Caki2 (cell line): ENCODE data around the gene ZNF486. TPM values are rescaled to one million over a fixed set of nuclear protein-coding genes. Genes with fewer than 3 reads are reported as not detected.
"Not testable (repeated sequence)": the region's sequence is repeated elsewhere in the genome, so short reads cannot be mapped to it uniquely, and the experiment has no call there.

ENCODE experiments used
- DNase-seq: peaks from one replicate; pipeline ENCODE4 v3.0.0-alpha.2; 2015; ENCODE audit warnings: low read depth
- in situ Hi-C: cut with HindIII; loops from 2 replicates; pipeline ENCODE4 v1.10.0; 2016; ENCODE audit warnings: low sequenced_read_pairs, low pct_unique_long_range_greater_than_20kb, mixed read lengths
- total RNA-seq: library from RNA; depleted of rRNA; stranded (reverse); fragments of >200 nt; shearing (Covaris generic); gene quantifications from 2 replicates; pipeline ENCODE4 v1.2.3, GENCODE V29; 2014; ENCODE audit warnings: low replicate concordance; rRNA removed

ZNF486 gene
- total RNA-seq, 1 experiment from 2014 or later, result 3.5 TPM

DNA sequence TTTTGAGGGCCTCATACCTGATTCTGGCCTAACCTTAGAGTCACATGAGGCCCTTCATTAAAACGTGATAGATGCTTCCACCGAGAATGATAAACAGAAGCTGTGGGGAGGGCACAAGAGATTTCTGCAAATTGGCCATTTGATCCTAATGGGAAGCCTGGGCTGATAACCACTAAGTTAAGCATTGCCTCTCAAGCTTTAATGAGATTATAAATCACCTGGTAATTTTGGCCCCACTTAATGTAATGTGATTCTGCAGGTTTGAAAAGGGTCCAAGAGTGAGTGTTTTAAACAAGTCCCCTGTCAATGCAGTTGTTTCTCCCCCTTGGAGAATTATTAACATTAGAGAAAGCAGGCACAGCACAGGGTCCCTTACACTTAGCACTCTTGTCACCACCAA is 42.0 kb downstream of the ZNF486 start:
- no peak for DNase-seq
- in situ Hi-C loops, result no loop called here

DNA sequence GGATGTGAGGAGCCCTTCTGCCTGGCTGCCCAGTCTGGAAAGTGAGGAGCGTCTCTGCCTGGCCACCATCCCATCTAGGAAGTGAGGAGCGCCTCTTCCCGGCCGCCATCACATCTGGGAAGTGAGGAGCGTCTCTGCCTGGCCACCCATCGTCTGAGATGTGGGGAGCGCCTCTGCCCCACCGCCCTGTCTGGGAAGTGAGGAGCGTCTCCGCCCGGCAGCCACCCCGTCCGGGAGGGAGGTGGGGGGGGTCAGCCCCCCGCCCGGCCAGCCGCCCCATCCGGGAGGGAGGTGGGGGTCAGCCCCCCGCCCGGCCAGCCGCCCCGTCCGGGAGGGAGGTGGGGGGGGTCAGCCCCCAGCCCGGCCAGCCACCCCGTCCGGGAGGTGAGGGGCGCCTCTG is 47.4 kb downstream of the ZNF486 start:
- in situ Hi-C loops, DNase-seq: not testable (repeated sequence)

DNA sequence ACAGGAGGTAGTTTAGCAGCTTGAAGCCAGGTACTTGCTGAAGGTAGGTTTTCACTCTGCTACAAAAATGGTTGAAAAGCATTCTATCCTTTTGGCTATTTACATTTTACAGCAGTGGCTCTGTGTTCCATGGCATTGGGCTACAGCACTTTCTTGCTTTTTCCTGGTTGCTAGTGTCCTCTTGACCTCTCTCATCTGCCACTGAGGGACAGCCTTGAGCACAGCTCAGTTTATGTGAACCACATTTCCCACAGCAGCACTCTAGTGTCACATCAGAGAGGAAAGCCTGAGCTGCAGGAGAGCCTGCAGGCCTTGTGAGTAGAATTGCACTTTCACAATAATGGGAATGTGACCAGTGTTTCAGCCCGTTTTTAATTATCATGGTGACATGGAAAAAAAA is 54.6 kb downstream of the ZNF486 start:
- DNase-seq, in situ Hi-C loops: not testable (repeated sequence)

DNA sequence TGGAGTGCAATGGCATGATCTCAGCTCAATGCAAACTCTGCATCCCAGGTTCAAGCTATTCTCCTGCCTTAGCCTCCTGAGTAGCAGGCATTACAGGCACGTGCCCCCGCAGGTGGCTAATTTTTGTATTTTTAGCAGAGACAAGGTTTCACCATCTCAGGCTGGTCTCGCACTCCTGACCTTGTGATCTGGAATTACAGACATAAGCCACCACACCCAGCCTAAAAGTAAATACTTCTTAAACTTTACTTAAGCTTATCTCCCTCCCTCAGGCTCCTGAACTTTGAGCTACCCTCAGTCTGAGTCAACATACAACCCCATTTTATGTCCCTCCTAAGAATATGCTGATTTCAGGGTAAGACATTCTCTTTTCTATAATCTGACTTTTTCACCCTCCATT is 66.1 kb downstream of the ZNF486 start:
- no peak for DNase-seq
- in situ Hi-C loops, result no loop called here

DNA sequence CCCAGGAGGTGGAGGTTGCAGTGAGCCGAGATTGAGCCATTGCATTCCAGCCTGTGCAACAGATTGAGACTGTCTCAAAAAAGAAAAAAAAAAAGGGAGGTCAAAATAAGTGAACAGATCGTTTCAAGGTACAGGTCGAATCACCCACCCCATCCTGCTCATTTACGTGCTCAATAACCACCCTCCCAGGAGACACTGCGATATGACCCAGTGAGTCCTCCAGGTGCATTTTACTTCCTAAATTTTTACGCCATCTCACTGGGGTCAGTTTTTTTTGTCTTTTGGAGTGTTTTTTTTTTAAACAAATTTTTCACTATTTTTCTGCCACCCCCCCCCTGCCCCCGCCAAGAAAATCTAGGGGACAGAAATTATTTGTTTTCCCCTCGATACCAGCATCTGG is 68.1 kb downstream of the ZNF486 start:
- DNase-seq, result no peak
- in situ Hi-C loops, result no loop called here

DNA sequence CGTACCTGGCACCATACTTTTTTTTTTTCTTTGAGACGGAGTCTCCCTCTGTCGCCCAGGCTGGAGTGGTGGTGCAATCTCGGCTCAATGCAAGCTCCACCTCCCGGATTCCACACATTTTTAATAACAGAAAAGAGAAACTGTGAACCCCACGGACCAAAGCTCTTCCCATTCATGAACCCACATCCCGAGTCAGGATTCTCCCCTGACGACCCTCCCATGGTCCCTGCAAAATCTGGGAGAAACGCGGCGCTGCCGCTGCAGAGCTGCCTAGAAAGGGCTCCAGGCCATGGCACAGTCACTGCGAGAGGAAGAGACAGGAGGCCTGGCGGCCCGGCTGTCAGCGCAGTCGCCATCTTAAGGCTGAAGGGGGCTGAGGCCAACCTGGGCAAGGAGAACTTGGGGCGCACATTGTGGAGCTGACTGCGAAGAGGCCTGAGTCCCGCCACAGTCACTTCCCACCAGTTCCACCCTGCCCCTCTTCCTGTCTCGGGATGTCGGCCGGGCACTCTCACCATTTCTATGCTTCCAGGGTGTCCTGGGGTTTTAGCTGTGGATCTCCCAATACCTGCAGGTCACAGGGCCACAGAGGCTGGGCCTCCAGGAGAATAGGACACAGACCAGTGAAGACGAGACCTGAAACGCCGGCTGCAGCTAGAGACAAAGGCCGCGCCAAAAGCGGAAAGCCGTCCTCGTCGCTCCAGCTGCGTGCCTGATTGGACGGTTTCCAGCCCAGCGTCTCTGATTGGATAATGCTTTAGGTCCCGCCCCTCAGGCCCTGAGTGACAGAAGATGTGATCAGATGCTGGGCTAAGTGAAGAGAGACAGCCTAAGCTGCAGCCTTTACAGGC is 71.0 kb downstream of the ZNF486 start:
- peak; percentile 85 for DNase-seq
- in situ Hi-C loops, result no loop called here

DNA sequence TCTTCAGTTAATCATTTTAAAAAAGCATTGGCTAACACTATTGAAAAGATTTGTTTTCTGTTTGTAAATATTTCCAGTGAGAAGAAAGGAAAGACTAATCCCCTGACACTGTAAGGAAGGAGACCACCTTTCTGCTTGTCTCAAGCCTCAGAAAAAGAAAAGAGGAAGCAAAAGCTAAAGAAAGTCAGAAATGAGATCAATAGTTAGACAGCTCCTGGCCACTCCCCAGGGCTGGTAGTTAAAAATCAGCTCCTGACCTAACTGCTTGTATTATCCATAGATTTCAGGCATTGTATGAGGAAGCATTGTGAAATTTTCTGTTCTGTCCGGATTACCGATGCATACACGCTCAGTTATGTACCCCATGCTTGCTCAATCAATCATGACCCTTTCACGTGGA is 76.6 kb downstream of the ZNF486 start:
- in situ Hi-C loops, result no loop called here
- DNase-seq, result no peak

DNA sequence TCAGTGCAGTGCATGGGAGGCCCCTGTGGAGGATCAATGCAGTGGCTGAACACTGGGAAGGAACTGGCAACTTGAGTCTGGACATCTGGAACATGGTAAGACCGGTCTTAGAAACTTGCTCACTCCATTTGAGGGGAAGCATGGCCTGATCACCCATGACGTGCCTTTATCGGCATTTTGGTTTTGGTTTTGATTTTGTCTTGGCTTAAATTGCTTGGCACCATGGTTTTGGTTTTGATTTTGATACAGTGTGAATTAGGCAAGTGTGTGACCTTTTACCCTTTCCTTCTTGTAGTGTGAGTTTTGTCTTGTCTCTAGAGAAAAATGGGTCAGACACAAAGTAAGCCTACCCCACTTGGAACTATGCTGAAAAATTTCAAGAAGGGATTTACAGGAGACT is 77.3 kb downstream of the ZNF486 start:
- DNase-seq, result no peak
- in situ Hi-C loops, result no loop called here

DNA sequence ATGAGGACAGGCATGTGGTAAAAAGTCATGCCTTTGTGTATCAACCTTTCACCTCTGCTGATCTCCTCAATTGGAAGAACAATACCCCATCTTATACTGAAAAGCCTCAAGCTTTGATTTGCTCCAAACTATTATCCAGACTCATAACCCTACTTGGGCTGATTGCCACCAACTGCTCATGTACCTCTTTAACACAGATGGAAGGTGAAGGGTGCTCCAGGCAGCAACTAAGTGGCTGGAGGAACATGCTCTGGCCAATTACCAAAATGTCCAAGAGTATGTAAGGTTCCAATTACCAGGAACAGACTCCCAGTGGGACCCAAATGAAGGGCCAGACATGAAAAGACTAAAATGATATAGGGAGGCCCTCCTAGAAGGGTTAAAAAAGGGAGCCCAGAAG is 78.3 kb downstream of the ZNF486 start:
- DNase-seq, result no peak
- in situ Hi-C loops, result no loop called here

DNA sequence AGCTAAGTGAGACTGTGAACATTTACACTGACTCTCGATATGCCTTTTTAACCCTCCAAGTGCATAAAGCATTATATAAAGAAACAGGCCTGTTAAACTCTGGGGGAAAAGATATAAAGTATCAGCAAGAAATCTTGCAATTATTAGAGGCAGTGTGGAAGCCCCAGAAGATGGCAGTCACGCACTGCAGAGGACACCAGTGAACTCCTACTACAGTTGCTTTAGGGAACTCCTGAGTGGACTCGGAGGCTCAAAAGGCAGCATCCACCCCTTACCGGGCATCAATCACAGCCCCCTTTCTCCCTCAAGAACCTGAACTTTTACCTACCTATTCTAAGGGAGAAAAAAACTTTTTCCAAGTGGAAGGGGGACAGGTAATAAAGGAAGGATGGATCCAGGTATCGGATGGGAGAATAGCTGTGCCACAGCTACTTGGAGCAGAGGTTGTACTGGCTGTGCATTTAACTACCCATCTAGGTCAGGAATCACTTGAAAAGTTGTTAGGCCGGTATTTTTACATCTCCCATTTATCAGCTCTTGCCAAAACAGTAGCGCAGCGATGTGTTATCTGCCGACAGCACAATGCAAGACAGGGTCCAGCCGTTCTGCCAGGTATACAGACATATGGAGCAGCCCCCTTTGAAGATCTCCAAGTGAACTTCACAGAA is 80.1 kb downstream of the ZNF486 start:
- in situ Hi-C loops, result no loop called here

DNA sequence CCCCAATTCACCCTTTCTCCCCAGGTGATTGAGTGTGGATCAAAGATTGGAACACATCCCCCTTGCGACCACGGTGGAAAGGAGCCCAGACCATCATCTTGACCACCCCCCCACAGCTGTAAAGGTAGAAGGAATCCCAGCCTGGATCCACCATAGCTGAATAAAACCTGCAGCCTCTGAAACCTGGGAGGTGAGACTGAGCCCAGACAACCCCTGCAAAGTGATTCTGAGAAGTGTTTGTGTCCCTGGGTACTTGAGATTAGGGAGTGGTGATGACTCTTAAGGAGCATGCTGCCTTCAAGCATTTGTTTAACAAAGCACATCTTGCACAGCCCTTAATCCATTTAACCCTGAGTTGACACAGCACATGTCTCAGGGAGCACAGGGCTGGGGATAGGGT is 81.2 kb downstream of the ZNF486 start:
- in situ Hi-C loops, DNase-seq: not testable (repeated sequence)

More for the DNA sequence above, 80.1 kb downstream of the ZNF486 start:
- no peak for DNase-seq

Other genes starting within 250 kb of the ZNF486 start
- 0.98 TPM in 1 of 2 replicates, not detected in the other for gene ZNF682, start 127.7 kb upstream of the ZNF486 start, total RNA-seq
- 0.88 TPM in 1 of 2 replicates, not detected in the other for gene ZNF90, start 89.2 kb upstream of the ZNF486 start, total RNA-seq